D721Med (cell line): ENCODE measurements around the gene RARA.
"Not testable (repeated sequence)": the region's sequence is repeated elsewhere in the genome, so short reads cannot be mapped to it uniquely, and the experiment has no call there.

Experiments used
- DNase-seq: peaks from one replicate; pipeline ENCODE4 v3.0.0; 2011; ENCODE audit warnings: low spot score; ENCODE audit not compliant: insufficient read length
- FAIRE-seq: peaks from 2 replicates; lab custom pipeline; 2011; peaks lifted over from hg19 to GRCh38; lab: Jason Lieb, UNC
- CTCF ChIP-seq: IDR thresholded peaks from 2 replicates; pipeline ENCODE4 v1.5.1; 2012; ENCODE audit warnings: mild to moderate bottlenecking, control low read depth; ENCODE audit not compliant: insufficient read depth; ENCODE audit errors: missing control alignments

The RARA gene

GRCh38 chr17:40373324-40373723 is 64.3 kb downstream of the RARA start:
- no peak for DNase-seq
- FAIRE-seq, result no peak

GRCh38 chr17:40373999-40374398 is 65.0 kb downstream of the RARA start:
- FAIRE-seq (no peak), DNase-seq (no peak)
- TF ChIP-seq CTCF, result no peak

More at GRCh38 chr17:40373324-40373723, 64.3 kb downstream of the RARA start:
- no peak for TF ChIP-seq CTCF

- no peak for FAIRE-seq
- DNase-seq, result no peak
- no peak for TF ChIP-seq CTCF
These were observed 66.0 kb downstream of the RARA start for GRCh38 chr17:40374821-40375498.

GRCh38 chr17:40375786-40376185 is 66.8 kb downstream of the RARA start:
- FAIRE-seq, result not testable (repeated sequence)

GRCh38 chr17:40376541-40376940 is 67.6 kb downstream of the RARA start:
- FAIRE-seq, result not testable (repeated sequence)

More at GRCh38 chr17:40375786-40376185, 66.8 kb downstream of the RARA start:
- DNase-seq, result not testable (repeated sequence)

GRCh38 chr17:40377832-40378231 is 68.9 kb downstream of the RARA start:
- no peak for FAIRE-seq
- TF ChIP-seq CTCF, result no peak
- no peak for DNase-seq

More at GRCh38 chr17:40376541-40376940, 67.6 kb downstream of the RARA start:
- not testable (repeated sequence) for DNase-seq

- DNase-seq (no peak), FAIRE-seq (no peak)
- no peak for TF ChIP-seq CTCF
These were observed 70.0 kb downstream of the RARA start for GRCh38 chr17:40378966-40379365.

GRCh38 chr17:40382251-40382650 is 73.3 kb downstream of the RARA start:
- FAIRE-seq (no peak), DNase-seq (no peak)
- no peak for TF ChIP-seq CTCF

GRCh38 chr17:40386555-40386954 is 77.6 kb downstream of the RARA start:
- FAIRE-seq, DNase-seq: not testable (repeated sequence)
